ENCODE data around the gene SPTBN5.

SPTBN5 gene

DNA sequence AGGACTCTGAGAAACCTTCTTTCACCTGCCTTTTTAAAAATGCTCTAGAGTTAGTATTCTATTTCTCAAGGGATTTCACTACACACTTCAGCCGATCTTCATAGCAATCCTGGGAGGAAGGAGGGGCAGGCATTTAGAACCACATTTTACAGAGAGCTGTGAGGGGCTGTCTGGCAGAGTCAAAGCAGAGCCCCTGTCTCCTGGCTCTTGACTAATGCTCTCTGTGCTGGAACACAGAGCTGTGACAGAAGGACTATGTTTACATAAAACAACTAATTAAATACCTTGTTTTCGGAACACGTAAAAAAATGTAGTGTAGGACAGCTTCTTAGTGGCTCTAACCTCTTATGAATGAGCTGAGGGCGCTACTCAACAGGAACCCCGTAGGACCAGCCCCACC is 7.6 kb upstream of the SPTBN5 start:
- DNase-seq = no peak

DNA sequence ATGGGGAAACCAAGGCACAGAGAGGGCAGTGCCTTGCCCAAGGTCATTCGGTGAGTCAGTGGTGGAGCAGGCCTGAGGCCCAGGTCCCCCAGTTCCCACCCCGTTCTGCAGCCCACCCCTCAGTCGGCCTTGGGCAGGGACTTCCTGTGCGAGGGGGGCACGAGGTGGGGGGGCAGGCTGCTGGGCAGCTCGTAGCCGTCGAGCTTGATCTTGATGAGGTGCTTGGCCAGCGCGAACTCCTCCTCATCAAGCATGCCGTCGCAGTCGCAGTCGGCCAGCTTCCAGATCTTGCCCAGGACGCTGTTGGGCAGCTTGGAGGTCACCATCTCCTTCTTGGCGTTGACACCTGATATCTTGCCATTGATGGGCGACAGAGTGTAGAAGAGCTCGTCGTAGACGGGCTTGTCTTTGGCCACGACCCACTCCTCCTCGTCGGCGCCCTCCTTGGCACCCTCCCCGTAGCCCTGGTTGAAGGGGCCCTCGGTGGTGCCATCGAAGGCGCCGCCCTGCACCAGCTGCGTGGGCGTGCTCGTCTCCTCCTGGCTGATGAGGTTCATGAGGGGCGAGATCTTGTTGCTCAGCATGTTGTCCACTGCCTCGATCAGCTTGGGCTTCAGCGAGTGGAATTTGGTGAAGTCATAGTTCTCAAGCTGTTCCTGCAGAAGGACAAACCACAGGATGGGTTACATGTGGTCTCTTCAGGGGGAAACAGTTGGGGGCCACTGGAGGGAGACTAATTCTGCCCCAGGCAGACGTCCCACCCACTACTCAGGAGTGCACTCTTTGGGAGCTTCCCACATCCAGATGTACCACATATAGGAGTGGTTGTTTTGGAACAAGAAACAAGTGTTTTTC is 6.9 kb upstream of the SPTBN5 start:
- DNase-seq = no peak

DNA sequence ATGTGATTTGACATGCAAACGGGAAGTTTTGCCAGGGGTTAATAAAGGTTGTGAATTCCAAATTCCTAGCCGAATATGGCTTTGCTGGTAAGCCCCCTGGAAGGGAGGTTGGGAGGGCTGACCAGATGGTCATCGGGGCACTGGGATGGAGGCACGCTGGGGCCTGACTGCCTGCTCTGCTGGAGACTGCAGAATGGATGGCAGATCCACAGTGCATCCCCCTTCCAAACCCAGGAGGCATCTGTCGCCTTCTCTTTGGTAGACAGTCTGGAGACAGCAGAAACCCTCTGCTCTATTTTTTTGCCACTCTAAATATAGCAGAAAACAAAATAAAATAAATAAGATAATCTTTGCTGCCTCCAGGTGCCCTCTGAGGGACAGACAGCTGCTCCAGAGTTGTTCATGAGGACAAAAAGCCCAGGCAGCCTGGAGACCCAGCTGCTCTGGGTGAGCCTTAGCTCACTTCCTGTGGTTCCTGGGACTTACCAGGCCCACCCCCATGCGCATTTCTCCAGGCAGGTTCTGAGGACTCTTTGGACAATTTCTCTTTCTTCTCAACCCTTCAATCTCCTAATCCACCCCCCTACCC is 6.1 kb upstream of the SPTBN5 start:
- no peak for DNase-seq

DNA sequence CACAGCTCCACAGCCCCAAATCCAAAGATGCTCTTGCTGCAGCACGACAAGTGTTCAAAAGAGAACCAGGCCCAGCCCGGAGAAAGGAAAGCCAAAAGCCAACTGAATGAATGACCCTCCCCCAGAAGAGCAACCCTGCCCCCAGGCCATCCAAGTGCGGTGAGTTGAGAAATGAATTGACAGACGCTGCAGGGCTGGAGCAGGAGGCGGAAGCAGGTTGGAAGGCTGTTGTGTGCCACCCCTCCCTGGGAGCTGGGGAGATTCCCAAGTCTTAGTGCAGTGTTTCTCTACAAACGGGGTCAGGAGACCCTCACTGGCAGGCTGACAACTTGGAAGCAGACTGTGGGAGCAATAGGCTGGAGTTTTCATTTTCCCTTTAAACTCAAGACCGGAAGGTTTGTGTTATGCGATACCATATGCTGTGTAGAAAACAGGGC is 3.5 kb upstream of the SPTBN5 start:
- no peak for DNase-seq

DNA sequence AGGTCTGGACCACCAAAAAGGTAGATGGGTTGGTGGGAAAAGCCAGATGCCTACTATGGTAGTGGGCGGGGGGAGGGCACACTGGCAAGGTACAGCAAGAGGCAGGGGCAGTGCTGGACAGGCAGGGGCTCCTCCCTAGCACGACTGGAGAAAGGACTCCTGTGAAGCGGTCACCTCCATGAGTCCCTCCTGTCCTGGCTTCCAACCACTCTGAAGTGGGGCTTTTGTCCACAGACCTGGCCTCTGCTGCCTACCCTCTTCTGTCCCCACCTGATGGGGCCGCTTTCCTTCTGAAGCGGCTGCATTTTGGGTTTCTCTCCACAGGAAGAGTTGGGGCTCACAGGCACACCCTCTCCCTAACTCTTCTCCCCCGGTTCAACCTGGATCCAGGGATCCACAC is 2.7 kb upstream of the SPTBN5 start:
- DNase-seq = no peak

DNA sequence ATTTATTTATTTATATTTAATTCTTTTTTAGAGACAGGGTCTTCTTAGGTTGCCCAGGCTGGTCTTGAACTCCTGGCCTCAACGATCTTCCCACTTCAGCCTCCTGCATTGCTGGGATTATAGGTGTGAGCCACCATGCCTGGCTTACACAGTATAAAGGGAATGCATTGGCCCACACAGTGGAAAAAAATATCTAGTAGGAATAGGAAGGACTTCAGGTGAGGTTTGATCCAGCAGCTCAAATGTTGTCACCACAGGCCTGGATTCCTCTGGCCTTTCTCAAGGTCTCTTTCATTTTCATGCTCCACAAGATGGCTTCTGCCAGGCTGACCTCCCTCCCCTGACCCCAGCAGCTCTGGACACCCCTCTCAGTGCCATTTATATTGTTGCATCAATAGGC is 2.1 kb upstream of the SPTBN5 start:
- no peak for DNase-seq

DNA sequence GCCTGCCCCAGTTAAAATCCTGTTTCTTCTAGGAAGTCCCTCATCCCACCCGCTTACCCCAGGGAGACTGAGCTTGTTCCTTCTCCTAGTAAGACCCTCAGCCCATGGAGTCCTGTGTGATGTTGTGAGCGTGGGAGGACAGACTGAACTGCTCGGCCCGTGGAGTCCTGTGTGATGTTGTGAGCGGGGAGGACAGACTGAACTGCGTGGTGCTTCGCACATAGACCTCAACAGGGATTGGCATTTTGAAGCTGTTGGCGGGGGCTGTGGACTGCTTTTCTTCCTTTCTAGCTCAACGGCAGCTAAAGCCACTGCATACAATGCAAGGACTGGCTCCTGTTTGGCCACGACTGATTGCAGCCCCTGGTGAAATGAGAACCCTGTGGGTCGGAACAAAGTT is 1.6 kb upstream of the SPTBN5 start:
- DNase-seq = no peak

DNA sequence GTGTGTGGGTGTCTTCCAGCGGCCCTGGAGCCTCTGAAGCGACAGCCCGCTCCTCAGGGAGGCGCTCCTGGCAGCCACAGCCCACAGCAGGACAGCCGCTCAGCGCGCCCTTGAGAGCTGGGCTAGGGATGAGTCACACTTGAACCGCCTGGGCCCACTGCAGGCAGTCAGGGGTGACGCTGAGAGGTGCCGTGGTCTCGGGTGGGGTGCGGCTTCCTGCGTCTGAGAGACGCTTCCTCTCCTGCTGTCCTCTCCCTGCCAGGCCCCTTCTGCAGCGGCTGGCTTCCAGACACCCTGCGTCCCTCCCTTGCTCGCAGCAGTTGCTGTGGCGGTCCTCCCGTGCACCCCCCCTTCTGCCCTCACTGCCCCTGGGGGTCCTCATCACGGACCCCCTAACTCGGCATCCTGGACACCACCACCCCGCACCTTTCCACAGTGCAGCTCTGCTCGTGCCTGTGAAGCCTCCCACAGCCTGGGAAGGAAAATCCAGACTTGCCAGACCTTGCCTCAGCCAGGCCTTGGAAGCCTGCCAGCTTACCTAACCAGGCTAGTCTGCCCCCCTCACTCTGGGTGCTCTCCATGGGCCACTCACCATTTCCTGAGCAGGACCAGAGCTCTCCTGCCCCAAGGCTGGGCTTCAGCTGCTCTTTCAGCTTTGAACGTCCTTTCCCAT is 1.1 kb upstream of the SPTBN5 start:
- peak; percentile 80 for DNase-seq

DNA sequence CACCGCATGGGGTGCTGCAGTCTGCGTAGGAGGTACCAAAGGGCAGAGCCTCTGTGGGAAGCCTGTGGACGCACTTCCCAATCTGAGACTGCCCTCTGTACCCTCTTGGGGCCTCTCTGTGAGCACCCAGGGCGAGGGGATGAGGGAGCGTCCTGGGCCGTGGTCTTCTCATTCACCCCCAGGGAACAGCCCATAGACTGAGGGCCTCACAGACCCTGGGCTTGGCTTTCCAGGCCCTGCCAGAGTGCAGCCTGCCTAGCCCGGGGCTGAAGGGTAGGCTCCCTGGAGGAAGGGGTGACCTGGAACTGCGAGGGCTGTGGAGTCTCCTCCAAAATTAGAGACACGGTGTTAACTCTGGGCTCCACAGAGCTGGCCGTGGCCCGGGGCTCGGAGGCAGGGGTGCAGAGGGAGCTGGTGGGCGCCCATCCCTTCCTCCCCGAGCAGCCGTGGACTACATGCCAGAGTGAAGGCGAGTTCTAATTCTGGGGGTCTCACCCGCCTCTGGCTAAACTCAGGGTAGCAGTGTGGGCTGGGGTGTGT is 468 bp upstream of the SPTBN5 start:
- DNase-seq = no peak

DNA sequence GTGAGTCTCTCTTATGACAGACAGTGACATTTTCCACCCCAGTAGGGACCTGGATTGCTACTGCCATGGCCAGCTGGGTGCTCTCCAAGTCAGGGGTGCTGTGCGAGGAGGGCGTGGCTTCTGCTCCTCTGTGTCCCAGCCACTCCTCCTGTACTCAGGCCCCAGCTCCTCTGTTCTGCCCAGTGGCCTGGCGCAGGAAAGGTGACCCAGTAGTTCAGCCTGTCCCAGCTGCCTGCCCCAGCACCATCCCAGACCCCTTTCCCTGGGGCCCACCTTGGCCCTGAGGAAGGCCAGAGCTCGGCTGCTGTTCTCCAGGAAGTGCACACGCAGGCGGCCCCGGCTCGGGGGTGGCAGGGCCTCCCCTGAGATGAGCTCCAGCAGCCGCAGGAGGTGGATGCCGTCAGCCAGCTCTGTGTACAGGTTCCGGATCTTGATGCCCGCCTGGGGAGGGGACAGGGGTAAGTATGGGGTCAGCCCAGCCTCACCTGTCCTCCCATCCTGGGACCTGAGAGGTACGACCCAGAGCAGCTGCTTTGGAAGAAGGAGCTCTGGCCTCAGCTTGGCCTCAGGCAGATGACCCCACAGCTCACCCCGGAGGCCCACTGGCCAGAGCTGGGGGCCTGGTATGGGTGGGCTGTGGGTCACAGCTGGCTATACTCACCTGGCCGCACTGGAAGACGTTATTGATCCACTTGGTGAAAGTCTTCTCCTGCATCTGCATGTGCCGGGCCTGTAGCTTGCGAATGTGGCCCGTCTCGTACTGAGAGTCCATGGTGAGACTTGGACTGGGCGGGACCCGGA is 1.0 kb downstream of the SPTBN5 start:
- peak; percentile 32 for DNase-seq

DNA sequence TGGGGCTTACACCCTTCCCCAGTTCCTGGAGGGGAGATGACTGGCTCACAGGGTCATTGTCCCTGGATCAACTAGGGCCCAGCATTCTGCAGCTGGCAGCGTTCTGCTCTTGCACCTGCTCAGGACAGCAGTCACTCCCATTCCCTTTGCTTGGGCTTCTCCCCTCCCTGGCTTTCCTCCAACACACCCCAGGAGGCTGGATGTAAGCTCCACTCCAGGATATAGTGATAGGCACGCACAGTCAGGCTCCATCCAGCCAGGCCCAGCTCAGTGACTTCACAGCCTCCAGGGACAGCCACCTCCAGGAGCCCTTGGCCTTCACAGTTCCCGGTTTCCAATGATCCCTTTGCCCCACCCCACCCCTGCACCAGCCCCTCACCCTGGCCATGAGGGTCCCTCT is 1.9 kb downstream of the SPTBN5 start:
- peak; percentile 95 for DNase-seq

DNA sequence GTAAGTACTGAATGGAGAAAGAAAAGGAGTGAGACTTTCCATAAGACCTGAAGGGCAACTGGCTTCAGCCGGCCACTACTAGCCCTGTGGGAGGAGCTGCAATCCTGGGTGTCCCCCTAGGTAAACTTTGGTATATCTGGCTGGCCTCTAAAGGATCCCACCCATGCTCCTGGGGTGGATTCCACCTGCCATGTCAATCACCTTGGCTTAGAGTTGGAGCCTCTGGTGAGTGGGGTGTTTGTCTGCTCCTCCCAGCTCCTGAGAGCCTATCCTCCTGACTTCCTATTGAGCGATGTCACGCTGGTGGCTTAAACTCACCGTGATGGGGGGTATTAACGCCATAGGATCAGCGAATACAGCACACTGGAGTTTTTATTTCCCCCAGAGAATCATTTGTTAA is 2.6 kb downstream of the SPTBN5 start:
- peak; percentile 59 for DNase-seq

DNA sequence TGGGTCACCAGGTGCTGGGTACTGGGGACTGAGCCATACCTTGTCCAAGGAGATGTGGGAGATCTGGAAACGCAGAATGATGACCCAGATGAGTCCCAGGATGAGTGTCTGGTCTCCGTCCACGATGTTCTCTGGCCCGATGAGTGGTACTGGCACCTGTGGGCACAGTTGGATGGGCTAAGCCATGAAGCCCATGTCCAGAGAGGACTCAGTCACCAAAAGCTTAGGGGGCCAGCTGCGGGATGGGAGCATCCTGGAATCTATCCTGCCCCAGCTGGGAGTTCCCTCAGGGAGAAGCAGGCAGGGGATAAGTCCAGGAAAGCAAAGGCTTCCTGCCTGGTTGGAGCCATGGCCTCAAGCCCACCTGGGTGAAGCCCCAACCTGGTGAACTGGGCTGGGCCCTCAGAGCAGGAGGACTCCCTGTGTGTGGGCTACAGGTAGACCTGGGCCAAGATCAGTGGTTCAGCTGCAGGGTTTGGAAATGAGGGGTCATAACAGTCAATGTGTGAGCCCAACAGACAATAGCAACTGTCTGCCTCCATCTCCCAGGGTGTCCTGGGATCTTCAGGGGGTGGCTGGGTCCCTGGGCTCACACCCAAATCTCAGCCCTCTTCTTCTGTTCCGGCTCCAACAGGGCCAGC is 3.7 kb downstream of the SPTBN5 start:
- DNase-seq = no peak

DNA sequence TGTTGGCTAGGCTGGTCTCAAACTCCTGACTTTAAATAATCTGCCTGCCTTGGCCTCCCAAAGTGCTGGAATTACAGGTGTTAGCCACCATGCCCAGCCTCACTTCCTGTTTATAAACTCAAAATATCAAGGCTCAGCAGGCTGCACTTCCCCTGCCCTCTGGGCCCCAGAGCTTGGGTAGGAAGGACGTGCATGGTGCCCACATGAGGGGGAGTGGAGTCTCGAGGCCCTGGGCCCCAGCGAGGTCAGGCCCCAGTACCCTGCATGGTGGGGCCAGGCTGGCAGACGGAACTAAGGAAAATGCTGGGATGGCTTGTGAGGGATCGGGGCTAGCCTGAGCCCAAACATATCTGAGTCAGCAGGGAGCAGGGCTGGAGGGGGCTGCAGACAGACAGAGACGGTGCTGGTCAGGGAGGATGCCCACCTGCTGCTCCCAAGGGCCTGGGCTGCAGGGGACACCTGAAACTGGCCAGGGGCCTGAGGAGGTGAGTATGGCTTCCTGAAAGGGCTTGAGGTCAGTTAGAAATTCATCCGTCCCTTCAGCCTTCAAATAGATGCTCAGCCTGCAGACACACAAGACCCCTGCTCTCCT is 5.1 kb downstream of the SPTBN5 start:
- DNase-seq = no peak

DNA sequence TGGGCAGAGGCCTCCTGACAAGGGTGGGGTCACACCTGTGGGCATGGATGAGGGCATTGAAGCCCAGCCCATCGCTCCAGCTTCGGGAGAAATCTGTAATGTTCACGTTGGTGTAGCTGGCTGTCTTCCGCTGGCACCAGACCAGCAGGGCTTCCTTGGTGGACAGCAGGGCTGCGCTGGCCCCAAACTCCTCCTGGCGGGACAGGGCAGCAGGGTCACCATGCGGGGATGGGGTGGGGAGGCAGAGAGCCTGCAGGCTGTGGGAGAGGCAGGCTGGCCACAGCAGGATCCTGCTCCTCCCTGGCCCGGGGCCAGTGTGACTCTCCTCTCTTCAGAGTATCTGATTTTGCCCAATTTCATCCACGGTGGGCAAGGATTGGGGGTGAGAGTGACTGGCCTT is 6.0 kb downstream of the SPTBN5 start:
- DNase-seq = no peak

DNA sequence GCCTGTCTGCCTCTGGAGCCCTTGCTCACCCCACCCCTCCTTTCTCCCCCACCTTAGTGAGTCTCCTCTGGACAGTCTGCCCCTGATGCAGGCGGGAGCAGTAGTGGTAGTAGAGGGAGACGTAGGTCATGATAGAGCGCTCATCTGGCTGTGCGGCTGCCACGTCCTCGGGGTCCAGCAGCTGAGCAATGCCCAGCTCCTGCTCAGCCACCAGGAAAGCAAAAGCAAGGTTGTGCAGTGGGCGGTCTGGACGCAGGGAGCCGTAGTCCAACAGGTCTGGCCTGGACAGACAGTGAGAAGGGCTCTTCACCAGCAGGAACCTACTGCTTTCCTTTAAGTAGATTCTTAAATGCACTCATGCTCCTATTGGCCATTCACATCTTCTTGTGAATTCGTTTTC is 6.7 kb downstream of the SPTBN5 start:
- DNase-seq = no peak

DNA sequence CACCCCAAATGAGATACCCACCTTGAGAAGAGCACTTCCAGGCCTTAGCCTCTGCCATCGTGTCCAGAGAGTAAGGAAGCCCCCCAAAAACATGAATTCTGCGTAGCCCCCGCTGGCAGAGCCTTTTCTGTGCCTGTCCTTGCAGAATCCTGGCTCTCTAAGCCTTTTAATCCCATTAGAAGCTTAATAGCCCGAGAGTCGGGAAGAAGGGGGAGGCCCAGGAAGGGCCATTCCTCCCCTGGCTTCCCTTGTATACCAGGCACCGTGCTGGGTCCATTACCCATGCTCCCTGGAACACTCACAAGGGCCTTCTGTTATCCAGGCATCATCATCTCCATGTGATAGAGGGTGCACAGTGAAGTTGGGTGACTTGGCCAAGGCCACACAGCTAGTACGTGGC is 7.1 kb downstream of the SPTBN5 start:
- no peak for DNase-seq

DNA sequence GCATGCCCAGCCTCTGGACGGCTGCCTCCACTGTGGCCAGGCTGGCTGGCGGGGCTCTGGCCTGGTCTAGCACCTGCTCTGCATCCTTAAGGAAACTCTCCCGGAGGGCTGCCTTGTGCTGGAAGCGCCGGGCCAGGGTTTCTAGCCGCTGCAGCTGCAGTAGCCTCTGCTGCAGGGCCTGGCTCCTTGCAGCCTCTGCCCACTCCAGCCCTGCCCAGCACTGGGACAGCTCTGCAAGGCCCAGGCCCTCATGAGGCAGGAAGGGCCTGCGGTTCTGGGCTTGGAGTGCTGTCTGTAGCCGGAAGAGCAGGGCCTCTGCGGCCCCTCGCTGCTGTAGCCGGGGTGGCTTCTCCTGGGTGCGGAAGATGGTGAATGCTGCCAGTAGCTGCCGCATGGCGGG is 8.0 kb downstream of the SPTBN5 start:
- no peak for DNase-seq

DNA sequence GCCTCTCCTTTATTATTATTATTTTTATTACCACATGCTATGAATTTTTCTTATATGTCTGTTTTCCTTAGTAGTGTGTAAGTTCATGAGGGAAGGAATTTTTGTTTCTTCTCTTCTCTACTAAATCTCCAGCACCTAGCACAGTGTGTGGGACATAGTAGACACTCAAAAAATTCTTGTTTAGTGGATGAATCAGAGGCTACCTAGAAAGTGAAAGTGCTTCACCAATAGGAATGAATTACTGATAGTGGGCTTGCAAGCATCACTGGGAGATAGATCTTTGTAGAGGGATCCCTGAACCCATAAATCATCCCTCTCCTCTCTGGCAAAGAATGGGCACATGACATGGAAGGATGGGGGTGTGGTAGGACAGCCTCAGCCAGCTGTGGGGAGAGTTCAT is 8.5 kb downstream of the SPTBN5 start:
- no peak for DNase-seq

DNA sequence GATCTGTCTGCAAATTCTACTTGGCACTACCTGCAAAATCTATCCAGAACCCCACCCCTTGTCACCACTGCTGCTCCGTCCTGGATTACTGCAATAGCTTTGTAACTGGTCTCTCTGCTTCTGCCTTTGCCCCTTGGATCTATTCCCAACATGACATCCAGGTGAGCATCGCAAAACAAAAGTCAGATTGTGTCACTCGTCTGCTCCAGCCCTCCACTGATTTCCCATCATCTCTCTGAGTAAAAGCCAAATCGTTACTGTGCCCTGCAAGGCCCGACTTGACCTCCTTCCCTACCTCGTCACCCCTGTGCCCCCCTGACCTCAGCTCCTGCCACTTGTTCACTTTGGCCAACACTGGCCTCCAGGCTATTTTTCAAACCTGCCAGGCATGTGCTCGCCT is 9.4 kb downstream of the SPTBN5 start:
- no peak for DNase-seq

DNA sequence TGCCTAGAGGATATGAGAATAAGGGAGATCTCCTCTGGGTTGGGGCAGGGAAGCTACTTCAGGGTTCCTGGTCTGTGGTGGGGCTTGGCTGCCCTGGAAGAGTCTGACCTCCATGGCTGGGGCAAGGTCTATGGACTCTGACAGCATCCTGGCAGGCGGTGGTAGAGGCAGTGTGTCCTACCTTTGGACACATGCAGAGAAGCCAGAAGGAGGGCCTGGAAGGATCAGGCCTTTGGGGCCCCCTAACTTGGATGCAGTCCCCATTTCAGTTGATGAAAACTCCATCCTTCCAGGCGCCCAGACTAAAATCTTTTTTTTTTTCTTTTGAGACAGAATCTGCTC is 10.4 kb downstream of the SPTBN5 start:
- DNase-seq = no peak
